Measurements from ENCODE around the gene NPBWR2. TPM values are rescaled to one million over a fixed set of nuclear protein-coding genes. Genes with fewer than 3 reads are reported as not detected.
A peak's percentile ranks its signal among the peaks of the same experiment; 100 is the strongest.

The NPBWR2 gene
- total and polyA plus RNA-seq, 9 of the 15 experiments (the other 6 are each of a cell fraction or from before 2014, with no cell fraction given) = not detected

- ATAC-seq (no peak), FAIRE-seq (peak; percentile 11), DNase-seq (ENCODE audit: extremely low read depth in 1 of 4, low spot score in 3 of 4) (no peak)
- Histone ChIP-seq H3K9me1 (ENCODE audit: control insufficient read depth, insufficient read depth, low read length) (no peaks in the 10 kb centered on the region), H3K36me3 (ENCODE audit: control insufficient read depth, insufficient read depth, low read length) (no peaks in the 10 kb centered on the region), H3K9ac (ENCODE audit: insufficient read depth in 1 of 2, low read depth in 2 of 2, low read length in 2 of 2) (no peak overlapping the region), H4K20me1 (replicated peaks; ENCODE audit: control insufficient read depth, insufficient read depth, low read length) (peaks cover 8% of the 10 kb centered on the region; the same call in 1 of the 2 replicates), H3K9me3 (replicated peaks; ENCODE audit: control insufficient read depth, insufficient read depth, low read depth, low read length) (no peaks in the 10 kb centered on the region), H3K4me1 (replicated peaks in 1 of 2; ENCODE audit: control insufficient read depth in 2 of 2, insufficient read depth in 2 of 2, low read length in 2 of 2) (peaks cover 0 to 30% of the 10 kb centered on the region in 2 experiments; a peak in 3 of 5 replicates), H3K4me2 (ENCODE audit: insufficient read depth, low read length) (no peak overlapping the region), H3K79me2 (ENCODE audit: control insufficient read depth, insufficient read depth, low read length) (no peaks in the 10 kb centered on the region), H2AFZ (ENCODE audit: low read depth, low read length) (no peak overlapping the region), H3K27me3 (ENCODE audit: control insufficient read depth in 2 of 2, insufficient read depth in 2 of 2, low read length in 2 of 2) (peaks cover 40 to 71% of the 10 kb centered on the region in 2 experiments), H3K4me3 (no peak overlapping the region), H3K27ac (ENCODE audit: extremely low read depth, low read depth, low read length) (no peak overlapping the region)
- no TSS peak for BruUV-seq (replicated peaks)
- in situ Hi-C loops (cut with MboI) (no loop called here), intact Hi-C loops (cut with micrococcal nuclease) (no loop called here)
- CTCF ChIA-PET (ENCODE audit: low intra/inter-chr PET ratio) = no interaction called here
- no peak for TF ChIP-seq THRAP3 (IDR thresholded peaks at IDR 0.05; ENCODE audit: borderline replicate concordance)
- no peak for TF ChIP-seq POLR2H (tag; IDR thresholded peaks at IDR 0.05; ENCODE audit: low read depth)
- no peak for TF ChIP-seq ELK3 (CRISPR knock-in tag; IDR thresholded peaks at IDR 0.05)
- TF ChIP-seq TSC22D4 (tag; IDR thresholded peaks at IDR 0.05) = no peak
- no peak for TF ChIP-seq ZNF436 (CRISPR knock-in tag; IDR thresholded peaks at IDR 0.05)
- no peak for TF ChIP-seq KAT8 (IDR thresholded peaks at IDR 0.05; ENCODE audit: low read depth)
- no peak for TF ChIP-seq HMG20B (CRISPR knock-in tag; IDR thresholded peaks at IDR 0.05)
- TF ChIP-seq SNIP1 (IDR thresholded peaks at IDR 0.05; ENCODE audit: low read depth) = no peak
- TF ChIP-seq ZKSCAN1 (IDR thresholded peaks at IDR 0.05; ENCODE audit: low read depth, low read length) = no peak
- TF ChIP-seq KLF16 (IDR thresholded peaks at IDR 0.05) = no peak
- TF ChIP-seq ZC3H8 (IDR thresholded peaks at IDR 0.05) = no peak
- no peak for TF ChIP-seq CREM (IDR thresholded peaks at IDR 0.05; ENCODE audit: low read depth)
- TF ChIP-seq NFXL1 (CRISPR knock-in tag; IDR thresholded peaks at IDR 0.05) = no peak
- no peak for TF ChIP-seq RERE (CRISPR knock-in tag; IDR thresholded peaks at IDR 0.05; ENCODE audit: borderline replicate concordance)
- WGBS (ENCODE audit: insufficient coverage, low coverage, missing lambda C conversion rate) = 3% methylated on average over 4 of the region's 4 CpGs
- POLR2A ChIA-PET = interaction anchor here (1.0 to 1.3 kb wide), 2 partner anchors 10 to 15 kb away, joined by 3 to 4 read pairs; no protein-coding TSS in a partner anchor
Observed at GRCh38 chr20:64100566-64100888, 6.8 kb downstream of the NPBWR2 start.
